GM12878 (cell line): ENCODE results near the gene PTS. TPM values are rescaled to one million over a fixed set of nuclear protein-coding genes. Genes with fewer than 3 reads are reported as not detected.

Experiments
- ATAC-seq: fragments of 200-7000 bp; cut with Tn5 transposase; 3 replicates; pipeline ENCODE4 v1.9.1; 2020; ENCODE audit warnings: mild to moderate bottlenecking, moderate library complexity
- BruUV-seq: library from RNA; stranded (reverse); fragments of 400-500 nt; replicated peaks from 2 replicates; lab custom pipeline; 2021; lab: Mats Ljungman, UMichigan
- CTCF ChIA-PET: fragments of 300-600 bp; sonication (Branson Sonifier 250); formaldehyde crosslinking; extraction: SDS; loops from one replicate; lab custom pipeline; 2021; ENCODE audit warnings: inconsistent platforms; lab: Yijun Ruan, JAX
- POLR2A ChIA-PET: fragments of 350-600 bp; formaldehyde crosslinking; extraction: SDS; loops from one replicate; lab custom pipeline; 2021; ENCODE audit warnings: inconsistent platforms; lab: Charles Lee
- RAD21 ChIA-PET: fragments of 300-600 bp; sonication (Branson Sonifier 250); formaldehyde crosslinking; loops from one replicate; lab custom pipeline; 2023; ENCODE audit warnings: antibody characterized with exemption; ENCODE audit not compliant: unreplicated experiment; lab: Charles Lee
- SMC1A ChIA-PET: fragments of 300-600 bp; sonication (Branson Sonifier 250); formaldehyde crosslinking; loops from one replicate; lab custom pipeline; 2023; ENCODE audit not compliant: unreplicated experiment, uncharacterized antibody; lab: Charles Lee
- DNase-seq: peaks from one replicate; pipeline ENCODE4 v3.0.0-alpha.2; 2011; ENCODE audit warnings: low read depth, low spot score
- FAIRE-seq: peaks from 3 replicates; lab custom pipeline; 2011; peaks lifted over from hg19 to GRCh38; lab: Jason Lieb, UNC
- H2AFZ ChIP-seq: 2 replicates; pipeline ENCODE4 v1.6.0; 2011; ENCODE audit warnings: low read depth, low read length, control low read depth; ENCODE audit not compliant: control insufficient read depth
- H3K27ac ChIP-seq: 2 replicates; pipeline ENCODE4 v1.5.1; 2011; ENCODE audit warnings: control low read depth; ENCODE audit not compliant: control insufficient read depth, insufficient read depth
- H3K27me3 ChIP-seq, 2 experiments: replicated peaks in 1 of 2; 2 replicates each; pipeline versions ENCODE4 v1.6.0 to v1.6.1; 2011; ENCODE audit warnings: low read length in 1 of 2; ENCODE audit not compliant: control insufficient read depth in 2 of 2, insufficient read depth in 2 of 2
- H3K36me3 ChIP-seq, 2 experiments: 2 replicates each; pipeline ENCODE4 v1.5.1; 2011; ENCODE audit warnings: low read length in 1 of 2; ENCODE audit not compliant: control insufficient read depth in 2 of 2, insufficient read depth in 2 of 2
- H3K4me1 ChIP-seq: 2 replicates; pipeline ENCODE4 v1.6.1; 2011; ENCODE audit warnings: mild to moderate bottlenecking, low read length, moderate library complexity, mixed read lengths; ENCODE audit not compliant: control insufficient read depth, insufficient read depth
- H3K4me2 ChIP-seq: 2 replicates; pipeline ENCODE4 v1.6.0; 2011; ENCODE audit warnings: control low read depth; ENCODE audit not compliant: control insufficient read depth, insufficient read depth
- H3K4me3 ChIP-seq: fragments of 200-600 bp; sonication (generic); 2 replicates; pipeline ENCODE4 v1.5.1; 2016
- H3K79me2 ChIP-seq: 2 replicates; pipeline ENCODE4 v1.6.0; 2011; ENCODE audit warnings: low read length; ENCODE audit not compliant: control insufficient read depth, insufficient read depth
- H3K9ac ChIP-seq: 2 replicates; pipeline ENCODE4 v1.8.0; 2011; ENCODE audit warnings: low read length, control low read depth, mixed read lengths; ENCODE audit not compliant: control insufficient read depth, insufficient read depth
- H3K9me3 ChIP-seq: replicated peaks from 3 replicates; pipeline ENCODE4 v1.5.1; 2011; ENCODE audit warnings: mild to moderate bottlenecking, low read length; ENCODE audit not compliant: control insufficient read depth, insufficient read depth
- H4K20me1 ChIP-seq: 2 replicates; pipeline ENCODE4 v1.6.0; 2011; ENCODE audit not compliant: control insufficient read depth, insufficient read depth
- CBX5 ChIP-seq: sonication (generic); IDR thresholded peaks from 2 replicates; pipeline ENCODE4 v1.6.1; 2016; ENCODE audit warnings: low read depth, moderate library complexity, mild to moderate bottlenecking, inconsistent platforms
- EED ChIP-seq: sonication (generic); IDR thresholded peaks from 2 replicates; pipeline ENCODE4 v1.6.1; 2016; ENCODE audit warnings: antibody characterized with exemption, low read depth
- FOXK2 ChIP-seq: fragments of 450-650 bp; IDR thresholded peaks from 2 replicates; pipeline ENCODE4 v1.6.1; 2017; ENCODE audit warnings: mild to moderate bottlenecking, moderate library complexity
- HDAC2 ChIP-seq: fragments of 200-600 bp; sonication (generic); IDR thresholded peaks from 2 replicates; pipeline ENCODE4 v1.6.1; 2017
- HDAC6 ChIP-seq: fragments of 200-600 bp; sonication (generic); IDR thresholded peaks from one replicate; pipeline ENCODE4 v1.8.0; 2017; ENCODE audit warnings: antibody characterized with exemption; ENCODE audit not compliant: unreplicated experiment
- IRF4 ChIP-seq: IDR thresholded peaks from 2 replicates; pipeline ENCODE4 v1.6.1; 2011; ENCODE audit warnings: low read depth, low read length
- MEF2A ChIP-seq: IDR thresholded peaks from 2 replicates; pipeline ENCODE4 v1.6.1; 2011; ENCODE audit warnings: low read depth, mild to moderate bottlenecking, low read length, moderate library complexity; ENCODE audit not compliant: insufficient read depth
- POLR2AphosphoS2 ChIP-seq: IDR thresholded peaks from 2 replicates; pipeline ENCODE4 v1.6.1; 2011; ENCODE audit warnings: low read depth, mild to moderate bottlenecking, low read length, improper control_type of control experiment, moderate library complexity
- RAD21 ChIP-seq: IDR thresholded peaks from 2 replicates; pipeline ENCODE4 v1.6.1; 2011; ENCODE audit warnings: mild to moderate bottlenecking, low read depth, low read length, moderate library complexity; ENCODE audit not compliant: insufficient read depth
- RBBP5 ChIP-seq: fragments of 200-600 bp; sonication (generic); conservative IDR thresholded peaks from 2 replicates; pipeline ENCODE4 v1.6.1; 2016
- RELA ChIP-seq: fragments of 450-650 bp; IDR thresholded peaks from 2 replicates; pipeline ENCODE4 v1.8.0; 2014; ENCODE audit warnings: borderline replicate concordance; ENCODE audit not compliant: partially characterized antibody
- SIN3A ChIP-seq: IDR thresholded peaks from 2 replicates; pipeline ENCODE4 v1.6.1; 2012; ENCODE audit warnings: low read depth, low read length, improper control_type of control experiment
- SUPT20H ChIP-seq: IDR thresholded peaks from 2 replicates; pipeline ENCODE4 v1.6.1; 2011; ENCODE audit warnings: low read depth, mild to moderate bottlenecking, low read length, moderate library complexity, borderline replicate concordance; ENCODE audit not compliant: control insufficient read depth
- TBL1XR1 ChIP-seq: IDR thresholded peaks from 2 replicates; pipeline ENCODE4 v1.6.1; 2012; ENCODE audit warnings: low read depth, low read length, improper control_type of control experiment
- TCF12 ChIP-seq: IDR thresholded peaks from 2 replicates; pipeline ENCODE4 v1.6.1; 2011; ENCODE audit warnings: low read depth, mild to moderate bottlenecking, low read length
- ZNF207 ChIP-seq: fragments of 450-650 bp; IDR thresholded peaks from 2 replicates; pipeline ENCODE4 v1.6.1; 2014; ENCODE audit warnings: antibody characterized with exemption, mild to moderate bottlenecking, borderline replicate concordance
- WGBS: methylation state at CpG from one replicate; pipeline ENCODE4 v1.1.6; 2016; ENCODE audit warnings: low lambda C conversion rate; ENCODE audit not compliant: insufficient replicate concordance, insufficient coverage; ENCODE audit errors: missing lambda C conversion rate; 5-methylcytosine and 5-hydroxymethylcytosine counted together
- in situ Hi-C: fragments of 300-500 bp; cut with MboI; formaldehyde crosslinking; loops from 9 replicates; pipeline ENCODE4 v1.14.3; 2018; ENCODE audit warnings: mixed read lengths
- intact Hi-C: fragments of 100-400 bp; cut with micrococcal nuclease; formaldehyde crosslinking; loops from one replicate; pipeline ENCODE4 v1.14.2; 2022; ENCODE audit not compliant: unreplicated experiment
- polyA plus RNA-seq, 11 experiments: library from polyadenylated mRNA; depleted of rRNA in 4 of 11; unstranded in 6 of 11; stranded (reverse) in 5 of 11; fragments of >200 nt; fragmentation: Nextera tagmentation in 4 of 11; fragmentation: Illumina TruSeq in 1 of 11; extraction: Ambion mirVana in 4 of 11; extraction: Trizol in 1 of 11; gene quantifications; 1 replicate in 1 of 11; 2 replicates in 10 of 11; pipeline versions ENCODE4 v1.2.1 to v1.2.3, GENCODE V29; 2011 to 2016; ENCODE audit warnings: inconsistent platforms in 2 of 11, missing spikeins in 2 of 11, low read depth in 1 of 11
- total RNA-seq, 4 experiments: library from RNA; depleted of rRNA in 3 of 4; stranded (reverse); fragments of >200 nt in 3 of 4; fragmentation: Illumina TruSeq in 1 of 4; extraction: Trizol in 1 of 4; gene quantifications; 2 replicates each; pipeline versions ENCODE4 v1.2.1 to v1.2.3, GENCODE V29; 2013 to 2021
- TF ChIP-seq, protein P1 (sequence below): fragments of 450-650 bp; formaldehyde crosslinking; IDR thresholded peaks from 2 replicates; pipeline ENCODE4 v1.4.0; 2020; ENCODE audit warnings: mild to moderate bottlenecking, moderate library complexity
- TF ChIP-seq, protein P2 (sequence below): fragments of 450-650 bp; conservative IDR thresholded peaks from 2 replicates; pipeline ENCODE4 v1.6.1; 2017; ENCODE audit warnings: mild to moderate bottlenecking, moderate library complexity

The PTS gene
- total and polyA plus RNA-seq, 10 of the 15 experiments (the other 5 are each of a cell fraction or from before 2014, with no cell fraction given): 11.7 to 47.6 (median 15.5) TPM

DNA sequence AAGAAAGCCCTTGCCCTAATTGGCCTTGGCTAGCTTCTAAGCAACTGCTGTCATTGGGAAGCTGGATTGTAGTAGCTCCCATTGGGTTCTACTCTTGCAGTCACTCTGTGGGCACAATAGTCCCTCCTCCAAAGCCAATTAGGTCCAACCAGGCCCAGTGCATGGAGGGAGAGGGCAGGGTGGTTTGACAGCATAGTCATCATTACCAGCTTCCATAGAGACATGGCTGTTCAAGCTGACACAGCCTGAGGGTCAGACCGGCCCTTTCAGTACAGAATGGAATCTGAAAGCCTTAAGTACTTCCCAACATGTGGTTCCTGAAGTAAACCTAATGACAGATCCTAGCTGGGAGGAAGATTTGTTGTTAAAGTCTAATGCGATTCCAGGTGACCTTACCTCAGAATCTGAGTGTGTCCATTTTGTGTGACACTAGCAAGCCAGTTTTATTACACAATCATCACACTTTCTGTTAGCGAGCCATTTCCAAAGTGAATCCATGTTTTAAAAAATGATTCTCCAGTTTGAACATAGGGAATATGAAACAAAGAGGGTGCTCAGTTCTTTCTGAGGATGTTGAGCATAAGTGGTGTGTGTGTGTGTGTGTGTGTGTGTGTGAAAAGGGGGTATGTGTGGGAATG lies 27.5 kb downstream of the PTS start (continued):
- TF ChIP-seq, protein P1, sequence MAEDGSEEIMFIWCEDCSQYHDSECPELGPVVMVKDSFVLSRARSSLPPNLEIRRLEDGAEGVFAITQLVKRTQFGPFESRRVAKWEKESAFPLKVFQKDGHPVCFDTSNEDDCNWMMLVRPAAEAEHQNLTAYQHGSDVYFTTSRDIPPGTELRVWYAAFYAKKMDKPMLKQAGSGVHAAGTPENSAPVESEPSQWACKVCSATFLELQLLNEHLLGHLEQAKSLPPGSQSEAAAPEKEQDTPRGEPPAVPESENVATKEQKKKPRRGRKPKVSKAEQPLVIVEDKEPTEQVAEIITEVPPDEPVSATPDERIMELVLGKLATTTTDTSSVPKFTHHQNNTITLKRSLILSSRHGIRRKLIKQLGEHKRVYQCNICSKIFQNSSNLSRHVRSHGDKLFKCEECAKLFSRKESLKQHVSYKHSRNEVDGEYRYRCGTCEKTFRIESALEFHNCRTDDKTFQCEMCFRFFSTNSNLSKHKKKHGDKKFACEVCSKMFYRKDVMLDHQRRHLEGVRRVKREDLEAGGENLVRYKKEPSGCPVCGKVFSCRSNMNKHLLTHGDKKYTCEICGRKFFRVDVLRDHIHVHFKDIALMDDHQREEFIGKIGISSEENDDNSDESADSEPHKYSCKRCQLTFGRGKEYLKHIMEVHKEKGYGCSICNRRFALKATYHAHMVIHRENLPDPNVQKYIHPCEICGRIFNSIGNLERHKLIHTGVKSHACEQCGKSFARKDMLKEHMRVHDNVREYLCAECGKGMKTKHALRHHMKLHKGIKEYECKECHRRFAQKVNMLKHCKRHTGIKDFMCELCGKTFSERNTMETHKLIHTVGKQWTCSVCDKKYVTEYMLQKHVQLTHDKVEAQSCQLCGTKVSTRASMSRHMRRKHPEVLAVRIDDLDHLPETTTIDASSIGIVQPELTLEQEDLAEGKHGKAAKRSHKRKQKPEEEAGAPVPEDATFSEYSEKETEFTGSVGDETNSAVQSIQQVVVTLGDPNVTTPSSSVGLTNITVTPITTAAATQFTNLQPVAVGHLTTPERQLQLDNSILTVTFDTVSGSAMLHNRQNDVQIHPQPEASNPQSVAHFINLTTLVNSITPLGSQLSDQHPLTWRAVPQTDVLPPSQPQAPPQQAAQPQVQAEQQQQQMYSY (CRISPR knock-in tag): no peak
- TF ChIP-seq RELA: no peak
- no peak for TF ChIP-seq HDAC2

DNA sequence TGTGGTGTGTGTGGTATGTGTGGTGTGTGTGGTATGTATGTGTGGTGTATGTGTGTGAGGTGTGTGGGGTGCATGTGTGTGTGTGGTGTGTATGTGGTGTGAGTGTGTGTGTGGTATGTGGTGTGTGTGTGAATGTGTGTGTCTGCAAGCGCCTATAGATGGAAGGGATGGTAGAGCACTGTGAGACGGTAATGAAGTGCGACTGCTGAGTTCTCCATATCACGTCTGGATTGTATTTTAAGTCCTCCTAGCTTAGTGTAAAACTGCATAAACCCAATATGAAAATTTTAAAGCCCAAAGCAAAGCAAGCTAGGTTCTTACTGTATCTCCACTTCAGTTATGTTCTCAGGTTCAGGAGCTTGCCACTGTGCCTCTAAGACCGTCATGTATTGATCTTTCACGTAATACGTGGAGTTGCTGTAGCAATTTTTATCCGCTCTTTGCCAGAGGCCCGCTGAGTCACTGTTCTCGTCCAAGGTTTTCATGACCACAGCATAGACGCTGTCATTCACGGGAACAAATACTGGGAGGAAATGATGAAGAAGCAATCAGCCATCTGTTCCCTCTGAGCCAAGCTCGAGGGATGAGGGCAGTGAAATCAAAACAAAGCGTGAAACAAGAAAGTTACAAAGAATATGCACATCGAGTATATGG lies 29.0 kb downstream of the PTS start:
- Histone ChIP-seq H3K4me3 (no peak overlapping the region), H3K4me2 (no peak overlapping the region), H3K79me2 (no peaks in the 10 kb centered on the region), H3K27me3 (no peaks in the 10 kb centered on the region), H2AFZ (no peak overlapping the region), H3K9ac (no peak overlapping the region), H4K20me1 (no peaks in the 10 kb centered on the region), H3K9me3 (no peaks in the 10 kb centered on the region), H3K36me3 (no peaks in the 10 kb centered on the region), H3K4me1 (no peaks in the 10 kb centered on the region), H3K27ac (no peak overlapping the region)
- no TSS peak for BruUV-seq
- TF ChIP-seq RAD21 (no peak), FOXK2 (no peak), CBX5 (no peak), RBBP5 (no peak), SUPT20H (no peak), POLR2AphosphoS2 (no peak), IRF4 (no peak), ZNF207 (no peak), SIN3A (no peak), EED (no peak), HDAC6 (no peak), TCF12 (no peak), TBL1XR1 (no peak), MEF2A (no peak)
- TF ChIP-seq, protein P2, sequence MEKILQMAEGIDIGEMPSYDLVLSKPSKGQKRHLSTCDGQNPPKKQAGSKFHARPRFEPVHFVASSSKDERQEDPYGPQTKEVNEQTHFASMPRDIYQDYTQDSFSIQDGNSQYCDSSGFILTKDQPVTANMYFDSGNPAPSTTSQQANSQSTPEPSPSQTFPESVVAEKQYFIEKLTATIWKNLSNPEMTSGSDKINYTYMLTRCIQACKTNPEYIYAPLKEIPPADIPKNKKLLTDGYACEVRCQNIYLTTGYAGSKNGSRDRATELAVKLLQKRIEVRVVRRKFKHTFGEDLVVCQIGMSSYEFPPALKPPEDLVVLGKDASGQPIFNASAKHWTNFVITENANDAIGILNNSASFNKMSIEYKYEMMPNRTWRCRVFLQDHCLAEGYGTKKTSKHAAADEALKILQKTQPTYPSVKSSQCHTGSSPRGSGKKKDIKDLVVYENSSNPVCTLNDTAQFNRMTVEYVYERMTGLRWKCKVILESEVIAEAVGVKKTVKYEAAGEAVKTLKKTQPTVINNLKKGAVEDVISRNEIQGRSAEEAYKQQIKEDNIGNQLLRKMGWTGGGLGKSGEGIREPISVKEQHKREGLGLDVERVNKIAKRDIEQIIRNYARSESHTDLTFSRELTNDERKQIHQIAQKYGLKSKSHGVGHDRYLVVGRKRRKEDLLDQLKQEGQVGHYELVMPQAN: no peak
- intact Hi-C loops: no loop called here
- no peak for ATAC-seq
- in situ Hi-C loops: no loop called here
- ChIA-PET CTCF (interaction anchor here (1.0 kb wide), 1 partner anchor 34 kb away, joined by 3 read pairs; no protein-coding TSS in a partner anchor), POLR2A (no interaction called here), SMC1A (no interaction called here), RAD21 (no interaction called here)
- peak; percentile 84 for FAIRE-seq
- WGBS: 92% methylated on average over 13 of the region's 15 CpGs
- no peak for DNase-seq
